ENCODE results near the gene ZNF768.

The ZNF768 gene

GRCh38 chr16:30553393-30553899, 27.1 kb upstream of the ZNF768 start:
- peaks cover 23% of the 10 kb centered on the region for H3K4me1 ChIP-seq (ENCODE audit: low read depth, poor library complexity, severe bottlenecking)

GRCh38 chr16:30552956-30553355, 26.6 kb upstream of the ZNF768 start:
- Histone ChIP-seq H3K36me3 (ENCODE audit: insufficient read depth) (no peaks in the 10 kb centered on the region), H3K27ac (no peak overlapping the region), H2AFZ (ENCODE audit: low read depth) (no peak overlapping the region), H3K27me3 (ENCODE audit: insufficient read depth, low read depth) (no peaks in the 10 kb centered on the region), H3K9ac (no peak overlapping the region), H3K79me2 (ENCODE audit: insufficient read depth, low read depth) (peaks cover 18% of the 10 kb centered on the region), H3K4me1 (ENCODE audit: low read depth, poor library complexity, severe bottlenecking) (peaks cover 23% of the 10 kb centered on the region), H3K4me2 (no peak overlapping the region), H3K4me3 (IDR thresholded peaks at IDR 0.05; ENCODE audit: insufficient read depth, low read depth, low read length) (no peak overlapping the region), H4K20me1 (ENCODE audit: insufficient read depth) (no peaks in the 10 kb centered on the region)
- no peak for TF ChIP-seq CTCF (conservative IDR thresholded peaks at IDR 0.05; ENCODE audit: low read depth, low read length)

More at GRCh38 chr16:30553393-30553899, 27.1 kb upstream of the ZNF768 start:
- no peaks in the 10 kb centered on the region for H3K36me3 ChIP-seq (ENCODE audit: insufficient read depth)
- no peak overlapping the region for H2AFZ ChIP-seq (ENCODE audit: low read depth)
- no peaks in the 10 kb centered on the region for H3K27me3 ChIP-seq (ENCODE audit: insufficient read depth, low read depth)
- H3K4me2 ChIP-seq: no peak overlapping the region
- no peak for TF ChIP-seq CTCF (conservative IDR thresholded peaks at IDR 0.05; ENCODE audit: low read depth, low read length)
- peaks cover 18% of the 10 kb centered on the region for H3K79me2 ChIP-seq (ENCODE audit: insufficient read depth, low read depth)
- no peaks in the 10 kb centered on the region for H4K20me1 ChIP-seq (ENCODE audit: insufficient read depth)
- H3K4me3 ChIP-seq (IDR thresholded peaks at IDR 0.05; ENCODE audit: insufficient read depth, low read depth, low read length): no peak overlapping the region
- no peak overlapping the region for H3K9ac ChIP-seq
- no peak overlapping the region for H3K27ac ChIP-seq

- Histone ChIP-seq H3K27ac (peak overlapping the region; percentile 33), H3K4me1 (ENCODE audit: low read depth, poor library complexity, severe bottlenecking) (peaks cover 22% of the 10 kb centered on the region), H3K27me3 (ENCODE audit: insufficient read depth, low read depth) (no peaks in the 10 kb centered on the region), H3K36me3 (ENCODE audit: insufficient read depth) (no peaks in the 10 kb centered on the region), H3K9ac (no peak overlapping the region), H3K4me2 (peak overlapping the region; percentile 19; the same call in 1 of the 2 replicates), H4K20me1 (ENCODE audit: insufficient read depth) (no peaks in the 10 kb centered on the region), H2AFZ (ENCODE audit: low read depth) (no peak overlapping the region), H3K4me3 (IDR thresholded peaks at IDR 0.05; ENCODE audit: insufficient read depth, low read depth, low read length) (no peak overlapping the region), H3K79me2 (ENCODE audit: insufficient read depth, low read depth) (peaks cover 11% of the 10 kb centered on the region)
- no peak for TF ChIP-seq CTCF (conservative IDR thresholded peaks at IDR 0.05; ENCODE audit: low read depth, low read length)
These were observed 25.4 kb upstream of the ZNF768 start for GRCh38 chr16:30551781-30552180.

GRCh38 chr16:30548416-30549253, 22.3 kb upstream of the ZNF768 start:
- H3K4me3 ChIP-seq (IDR thresholded peaks at IDR 0.05; ENCODE audit: insufficient read depth, low read depth, low read length): no peak overlapping the region
- no peaks in the 10 kb centered on the region for H3K27me3 ChIP-seq (ENCODE audit: insufficient read depth, low read depth)
- H3K79me2 ChIP-seq (ENCODE audit: insufficient read depth, low read depth): no peaks in the 10 kb centered on the region
- H3K36me3 ChIP-seq (ENCODE audit: insufficient read depth): no peaks in the 10 kb centered on the region
- H3K27ac ChIP-seq: no peak overlapping the region
- no peaks in the 10 kb centered on the region for H4K20me1 ChIP-seq (ENCODE audit: insufficient read depth)
- no peak overlapping the region for H3K4me2 ChIP-seq
- no peak overlapping the region for H3K9ac ChIP-seq
- no peak overlapping the region for H2AFZ ChIP-seq (ENCODE audit: low read depth)
- peaks cover 16% of the 10 kb centered on the region for H3K4me1 ChIP-seq (ENCODE audit: low read depth, poor library complexity, severe bottlenecking)
- no peak for TF ChIP-seq CTCF (conservative IDR thresholded peaks at IDR 0.05; ENCODE audit: low read depth, low read length)

All from KMS-11 (cell line).